Activated CD8-positive, alpha-beta memory T cell treated with anti-CD3 and anti-CD28 coated beads, Interleukin-2, amount 50 U/mL, for 24 hours (primary cell): ENCODE results near the gene PPIE.
"Not testable (repeated sequence)": the region's sequence is repeated elsewhere in the genome, so short reads cannot be mapped to it uniquely, and the experiment has no call there.

Experiments used
- DNase-seq: peaks from one replicate; pipeline ENCODE4 v3.0.0-alpha.2; 2020; ENCODE audit errors: extremely low read depth

PPIE gene

DNA sequence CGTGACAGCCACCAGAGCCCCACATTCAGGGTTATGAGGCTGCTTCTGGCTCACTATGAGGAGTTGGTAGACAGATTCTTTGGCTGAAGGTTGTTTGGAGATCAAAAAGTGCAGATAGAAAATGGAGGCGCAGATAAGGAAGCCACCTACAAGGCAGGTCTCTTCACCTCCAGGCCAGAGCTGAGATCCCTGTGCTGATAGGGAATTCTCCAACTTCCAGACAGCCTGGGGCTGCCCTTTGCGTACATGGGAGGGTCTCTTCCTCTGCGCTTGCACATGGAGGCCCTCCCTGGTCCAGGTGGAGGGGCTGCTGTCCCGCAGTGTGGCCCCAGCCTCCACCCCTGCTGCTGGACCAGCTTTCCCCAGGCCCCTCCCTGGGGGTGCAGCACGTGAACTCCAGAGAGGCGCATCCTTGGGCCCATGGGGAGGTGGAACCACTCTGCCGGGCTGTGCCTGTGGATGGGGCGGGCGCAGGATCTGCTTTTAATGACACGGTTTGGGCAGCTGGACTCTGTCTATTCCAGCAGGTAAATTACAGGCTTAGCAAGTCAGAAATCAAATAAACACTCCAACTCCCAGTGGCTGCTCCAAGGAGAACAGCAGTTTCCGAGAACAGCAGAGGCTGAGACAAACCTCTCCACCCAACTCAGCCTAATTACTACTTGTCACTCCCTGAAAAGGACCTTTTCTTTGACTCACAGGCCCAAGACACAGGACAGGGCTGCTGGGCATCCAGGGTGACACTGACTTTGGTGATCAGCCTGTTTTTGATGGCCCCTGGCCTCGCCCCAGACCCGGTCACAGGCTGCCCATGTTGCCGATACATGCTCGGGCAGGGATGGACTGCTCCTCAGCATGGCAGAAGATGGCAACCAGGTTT, 20.1 kb downstream of the PPIE start:
- DNase-seq: no peak

DNA sequence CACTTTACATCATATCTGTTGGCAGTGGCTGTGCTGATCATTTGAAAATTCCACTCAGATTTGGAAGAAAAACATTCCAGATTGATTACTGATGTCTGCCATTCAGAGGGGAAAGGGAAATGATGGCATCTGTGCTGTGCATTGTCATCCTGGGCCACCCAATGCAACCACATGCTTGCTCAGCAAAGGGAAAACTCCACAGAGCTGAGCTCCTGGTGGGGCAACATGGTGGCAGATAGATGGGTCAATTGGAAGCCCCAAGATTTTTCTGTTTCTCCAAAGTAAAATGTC, 20.7 kb downstream of the PPIE start:
- DNase-seq: no peak

- DNase-seq: no peak
These were observed 21.7 kb downstream of the PPIE start for GRCh38 chr1:39760074-39761008.

DNA sequence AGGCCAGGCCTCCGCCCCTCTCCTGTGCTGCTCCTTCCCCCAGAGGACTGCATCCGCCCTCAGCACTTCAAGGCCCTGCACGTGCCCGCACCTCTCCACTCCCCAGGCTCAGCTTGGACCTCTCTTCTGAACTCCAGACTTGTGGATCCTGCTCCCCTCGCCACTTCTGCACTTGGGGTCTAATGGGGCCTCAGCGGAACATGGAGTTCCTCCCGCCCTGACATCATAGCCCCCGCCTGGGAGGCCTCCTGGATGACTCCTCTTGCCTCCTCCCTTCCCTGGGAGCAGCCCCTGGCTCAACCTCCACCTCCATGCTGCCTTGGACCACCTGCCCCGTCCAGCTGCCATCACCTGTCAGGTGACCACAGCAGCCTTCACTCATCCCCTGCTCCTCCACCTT, 22.3 kb downstream of the PPIE start:
- no peak for DNase-seq

DNA sequence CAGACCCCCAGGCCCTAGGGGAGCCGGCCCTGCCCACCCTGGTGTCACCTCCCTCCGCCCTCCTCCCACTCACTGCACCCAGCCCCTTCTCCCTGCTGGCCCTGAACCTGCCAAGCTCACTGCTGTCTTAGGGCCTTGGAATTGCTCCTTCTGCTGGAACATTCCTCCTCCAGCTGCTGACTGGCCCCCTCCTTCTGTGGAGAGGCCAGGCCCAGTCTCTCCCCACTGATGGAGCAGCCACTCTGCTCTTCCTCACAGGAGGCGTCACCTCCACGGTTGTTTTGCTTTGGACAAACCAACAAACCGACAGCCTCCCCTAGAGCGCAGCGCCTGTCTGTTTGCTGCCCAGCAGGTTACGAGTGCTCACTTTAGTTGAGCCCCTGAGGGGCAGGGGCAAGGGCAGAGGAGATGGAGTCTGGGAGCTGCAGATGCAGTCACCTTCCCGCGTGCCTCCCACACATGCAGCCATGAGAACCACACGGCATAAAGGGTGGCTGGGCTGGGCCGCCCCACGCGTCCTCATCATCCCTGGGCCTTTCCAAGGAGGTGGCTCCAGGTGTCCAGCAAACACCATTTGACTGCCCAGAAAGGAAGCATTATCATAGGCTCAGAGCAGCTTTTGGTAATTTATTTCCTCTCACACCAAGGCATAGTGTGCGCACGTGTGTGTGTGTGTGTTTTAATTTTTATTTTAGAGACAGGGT, 23.0 kb downstream of the PPIE start:
- no peak for DNase-seq

- no peak for DNase-seq
These were observed 24.2 kb downstream of the PPIE start for GRCh38 chr1:39762550-39763540.

DNA sequence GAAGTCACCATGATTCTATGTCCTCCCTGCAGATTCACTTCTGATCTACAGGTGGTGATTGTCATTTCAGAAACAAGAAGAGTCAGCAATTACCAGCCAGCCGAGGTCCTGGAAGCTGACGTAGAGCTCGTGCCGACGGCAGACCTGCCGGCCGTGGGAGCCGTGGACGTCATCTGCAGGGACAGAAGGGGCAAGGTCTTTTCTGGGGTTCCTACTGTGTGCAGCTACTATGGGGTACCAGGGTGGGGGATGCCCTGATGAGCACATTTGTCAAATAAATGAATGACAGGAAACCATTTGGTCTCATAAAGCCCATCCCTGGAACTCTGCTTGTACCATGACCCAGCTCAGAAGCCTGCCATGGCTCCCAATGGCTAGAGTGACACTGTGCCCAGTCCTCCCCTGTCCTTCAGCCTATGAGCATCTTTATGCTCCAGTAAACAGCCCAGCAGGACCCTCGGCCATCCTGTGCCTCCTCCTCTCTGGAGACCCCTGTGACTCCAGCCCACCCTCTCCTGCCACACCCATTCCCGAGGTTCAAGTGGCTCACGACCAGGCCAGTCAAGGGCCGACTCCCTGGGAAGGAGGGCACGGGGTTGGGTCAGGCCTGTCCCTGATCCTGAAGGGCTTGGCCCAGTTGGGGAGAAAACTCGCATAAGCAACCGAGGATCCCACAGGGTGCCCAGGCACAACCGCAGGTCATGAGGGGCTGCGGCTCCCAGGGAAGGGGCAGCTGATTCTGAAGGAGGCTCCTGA, 25.1 kb downstream of the PPIE start:
- DNase-seq: not testable (repeated sequence)

- not testable (repeated sequence) for DNase-seq
These were observed 25.8 kb downstream of the PPIE start for GRCh38 chr1:39764512-39764911.

GRCh38 chr1:39766466-39766865, 27.8 kb downstream of the PPIE start:
- DNase-seq: not testable (repeated sequence)

DNA sequence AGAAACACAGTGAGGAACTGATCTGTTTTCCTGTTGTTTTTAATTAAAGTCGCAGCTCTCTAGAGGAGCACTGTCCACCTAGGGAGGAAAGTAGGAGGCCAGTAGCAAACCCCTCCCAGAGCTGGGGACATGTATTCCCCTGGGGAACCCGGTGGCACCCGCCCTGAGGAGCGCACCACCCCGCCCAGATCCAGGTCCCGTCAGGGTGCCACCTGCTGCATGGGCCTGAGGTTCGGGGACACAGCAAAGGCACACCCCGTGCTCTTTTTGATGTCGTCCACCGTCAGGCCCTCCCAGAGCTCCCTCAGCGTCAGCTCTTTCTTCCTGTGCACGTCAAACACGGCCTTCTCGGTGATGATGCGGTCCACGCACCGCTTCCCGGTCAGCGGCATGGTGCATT, 30.8 kb downstream of the PPIE start:
- not testable (repeated sequence) for DNase-seq

- not testable (repeated sequence) for DNase-seq
These were observed 31.7 kb downstream of the PPIE start for GRCh38 chr1:39770100-39771021.

- DNase-seq: not testable (repeated sequence)
These were observed 32.4 kb downstream of the PPIE start, which contains the start of gene OXCT2 for GRCh38 chr1:39771022-39771532. TSS of gene OXCT2 (minus strand) at chr1:39771348. CDS start at chr1:39771255, 93 bp downstream.

GRCh38 chr1:39773369-39773979, 34.8 kb downstream of the PPIE start:
- not testable (repeated sequence) for DNase-seq

DNA sequence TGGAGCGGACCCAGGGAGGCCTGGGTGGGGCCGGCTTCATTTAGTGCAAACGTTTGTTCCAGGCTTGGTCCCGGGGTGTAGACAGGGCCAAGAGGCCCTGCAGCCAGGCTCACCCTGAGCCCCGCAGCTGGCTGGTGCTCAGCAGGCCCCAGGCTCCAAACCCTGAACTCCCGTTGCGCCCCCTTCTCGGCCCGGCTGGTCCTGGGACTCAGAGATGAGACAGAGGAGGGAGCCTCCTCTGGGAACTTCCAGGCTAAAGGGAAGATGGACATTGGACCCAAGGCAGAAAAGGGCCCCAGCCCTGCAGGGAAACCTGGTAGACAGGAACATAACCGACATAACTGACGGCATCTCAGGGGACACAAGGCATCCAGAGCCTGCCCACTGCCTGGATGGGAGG, 36.5 kb downstream of the PPIE start:
- DNase-seq: not testable (repeated sequence)

GRCh38 chr1:39775676-39776399, 37.2 kb downstream of the PPIE start:
- not testable (repeated sequence) for DNase-seq

DNA sequence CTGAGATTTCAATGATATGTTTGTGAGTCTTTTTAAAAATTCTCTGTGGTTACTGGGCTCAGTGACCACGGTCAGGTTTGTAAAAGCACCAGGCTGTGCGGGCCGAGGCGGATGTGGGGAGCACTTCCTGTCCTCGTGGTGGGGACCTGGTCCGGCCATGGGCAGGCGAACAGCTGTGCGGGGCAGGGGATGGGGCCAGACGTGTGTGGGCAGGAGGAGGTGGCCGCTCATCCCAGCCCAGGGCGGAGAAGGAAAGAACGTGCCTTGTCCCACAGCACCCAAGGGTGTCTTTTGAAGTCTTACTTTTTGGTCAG, 37.7 kb downstream of the PPIE start:
- DNase-seq: no peak

GRCh38 chr1:39776886-39777285, 38.2 kb downstream of the PPIE start:
- DNase-seq: no peak

DNA sequence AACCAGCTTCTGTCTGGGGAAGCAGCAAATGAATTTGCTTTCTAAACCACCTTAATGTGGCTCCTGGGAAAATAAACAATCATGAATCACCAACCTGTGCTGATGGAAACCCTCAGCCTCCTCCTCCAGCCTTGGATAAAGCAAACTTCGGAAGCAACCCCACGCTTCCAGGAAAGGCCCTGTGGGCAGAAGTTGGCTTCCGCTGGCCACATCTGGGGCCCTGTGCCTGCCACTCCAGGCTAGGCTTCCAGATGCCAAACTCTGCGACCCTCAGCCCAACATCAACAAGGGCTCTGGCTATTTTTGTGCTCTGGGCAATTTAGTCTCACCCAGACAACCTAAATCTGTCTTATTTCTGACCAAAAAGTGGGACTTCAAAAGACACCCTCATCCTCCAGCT, 38.6 kb downstream of the PPIE start:
- DNase-seq: no peak
